Measurements from ENCODE around the gene AGAP1.

GRCh38 chr2:235575904-235576303 lies 82.1 kb downstream of the AGAP1 start:
- TF ChIP-seq POLR2AphosphoS5 (IDR thresholded peaks at IDR 0.05; ENCODE audit: low read depth, low read length) = no peak
- TF ChIP-seq TAF1 (IDR thresholded peaks at IDR 0.05; ENCODE audit: low read depth, low read length) = no peak
- TF ChIP-seq POLR2A (IDR thresholded peaks at IDR 0.05; ENCODE audit: low read depth, low read length) = no peak
- no peak for TF ChIP-seq POU2F2 (IDR thresholded peaks at IDR 0.05; ENCODE audit: low read depth, low read length)
- no peak for TF ChIP-seq SPI1 (IDR thresholded peaks at IDR 0.05; ENCODE audit: low read depth, low read length)
